Activated CD4-positive, CD25-positive, alpha-beta regulatory T cell treated with anti-CD3 and anti-CD28 coated beads, Interleukin-2, amount 50 U/mL, for 24 hours (primary cell): ENCODE data around the gene RPA1.
A peak's percentile ranks its signal among the peaks of the same experiment; 100 is the strongest.
"Not testable (repeated sequence)": the region's sequence is repeated elsewhere in the genome, so short reads cannot be mapped to it uniquely, and the experiment has no call there.

Experiments
- ATAC-seq, 2 donors: fragments of 150-1000 bp; cut with Tn5 transposase; one replicate each; pipeline ENCODE4 v1.10.0; 2021; ENCODE audit warnings: mild to moderate bottlenecking in 1 of 2, moderate library complexity in 1 of 2

Gene RPA1

DNA sequence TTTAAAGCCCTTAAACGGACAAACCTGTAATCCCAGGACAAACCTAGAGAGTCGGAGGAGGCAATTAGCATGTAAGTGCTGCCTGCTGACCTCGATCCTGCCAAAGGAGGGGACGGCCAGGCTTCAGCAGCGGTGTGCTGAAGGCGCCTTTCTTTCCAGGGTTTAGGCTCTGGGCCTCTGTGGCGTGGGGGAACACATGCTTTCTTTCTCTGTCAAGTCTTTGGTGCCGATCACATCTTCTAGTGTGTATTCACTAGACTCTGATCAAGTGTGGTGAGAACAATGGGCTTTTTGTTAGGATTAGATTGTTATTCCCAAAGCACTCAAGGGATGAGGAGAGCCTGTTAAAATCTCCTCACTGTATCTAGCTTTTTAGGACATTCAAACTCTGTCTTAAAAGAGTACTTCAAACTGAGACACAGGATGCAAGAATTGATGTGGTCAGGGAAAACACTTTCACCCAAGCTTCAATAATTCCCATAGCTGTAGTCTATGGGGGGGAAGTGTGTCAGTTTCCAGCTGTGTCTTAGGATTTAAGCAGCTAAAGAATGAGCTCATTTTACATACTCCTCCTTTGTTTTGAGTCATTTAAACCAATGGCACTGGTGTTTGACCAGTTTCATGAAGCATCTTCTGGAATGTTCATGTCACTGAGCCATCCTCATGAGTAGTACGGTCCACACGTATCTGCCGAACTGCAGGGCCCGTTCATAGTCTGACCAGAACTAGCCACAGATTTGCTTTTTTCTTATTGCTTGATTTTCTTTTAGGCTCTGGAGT lies 51.2 kb downstream of the RPA1 start:
- ATAC-seq, result no peak

DNA sequence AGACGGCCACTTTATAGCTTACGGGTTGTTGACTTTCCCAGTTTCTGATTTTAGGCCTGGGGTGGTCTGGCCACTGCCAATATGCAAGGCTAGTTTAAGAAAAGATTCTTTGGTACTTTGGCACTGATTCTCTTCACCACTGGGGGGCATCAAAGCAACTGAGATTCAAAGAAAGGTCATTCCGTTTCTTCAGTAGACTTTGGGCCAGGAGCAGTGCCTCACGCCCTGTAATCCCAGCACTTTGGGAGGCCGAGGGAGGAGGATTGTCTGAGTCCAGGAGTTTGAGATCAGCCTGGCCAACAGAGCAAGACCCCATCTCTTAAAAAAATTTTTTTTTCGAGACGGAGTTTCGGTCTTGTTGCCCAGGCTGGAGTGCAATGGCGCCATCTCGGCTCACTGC lies 53.0 kb downstream of the RPA1 start:
- ATAC-seq, result no peak

GRCh38 chr17:1883536-1883935 lies 53.7 kb downstream of the RPA1 start:
- no peak for ATAC-seq

DNA sequence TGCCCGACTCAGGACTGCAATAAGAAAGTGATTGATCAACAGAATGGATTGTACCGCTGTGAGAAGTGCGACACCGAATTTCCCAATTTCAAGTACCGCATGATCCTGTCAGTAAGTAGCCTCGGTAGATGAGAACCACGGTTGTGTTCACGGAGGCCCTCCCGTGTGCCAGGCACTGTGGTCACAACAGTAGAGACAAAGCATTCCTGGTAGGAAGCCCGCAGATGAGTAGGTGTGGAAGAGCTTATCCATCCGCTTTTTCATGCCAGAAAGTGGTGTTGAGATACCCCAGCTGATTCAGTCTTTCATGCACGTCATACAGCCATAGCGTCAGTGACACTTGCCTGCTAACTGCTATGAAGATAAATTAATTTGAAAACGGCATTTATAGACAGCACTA lies 58.9 kb downstream of the RPA1 start:
- ATAC-seq, result no peak

GRCh38 chr17:1890758-1891450 lies 61.1 kb downstream of the RPA1 start:
- ATAC-seq, result peak; percentile 89 to 96

- no peak for ATAC-seq
Measured at GRCh38 chr17:1894753-1895339, 65.0 kb downstream of the RPA1 start.

GRCh38 chr17:1895479-1895878 lies 65.7 kb downstream of the RPA1 start:
- not testable (repeated sequence) for ATAC-seq

DNA sequence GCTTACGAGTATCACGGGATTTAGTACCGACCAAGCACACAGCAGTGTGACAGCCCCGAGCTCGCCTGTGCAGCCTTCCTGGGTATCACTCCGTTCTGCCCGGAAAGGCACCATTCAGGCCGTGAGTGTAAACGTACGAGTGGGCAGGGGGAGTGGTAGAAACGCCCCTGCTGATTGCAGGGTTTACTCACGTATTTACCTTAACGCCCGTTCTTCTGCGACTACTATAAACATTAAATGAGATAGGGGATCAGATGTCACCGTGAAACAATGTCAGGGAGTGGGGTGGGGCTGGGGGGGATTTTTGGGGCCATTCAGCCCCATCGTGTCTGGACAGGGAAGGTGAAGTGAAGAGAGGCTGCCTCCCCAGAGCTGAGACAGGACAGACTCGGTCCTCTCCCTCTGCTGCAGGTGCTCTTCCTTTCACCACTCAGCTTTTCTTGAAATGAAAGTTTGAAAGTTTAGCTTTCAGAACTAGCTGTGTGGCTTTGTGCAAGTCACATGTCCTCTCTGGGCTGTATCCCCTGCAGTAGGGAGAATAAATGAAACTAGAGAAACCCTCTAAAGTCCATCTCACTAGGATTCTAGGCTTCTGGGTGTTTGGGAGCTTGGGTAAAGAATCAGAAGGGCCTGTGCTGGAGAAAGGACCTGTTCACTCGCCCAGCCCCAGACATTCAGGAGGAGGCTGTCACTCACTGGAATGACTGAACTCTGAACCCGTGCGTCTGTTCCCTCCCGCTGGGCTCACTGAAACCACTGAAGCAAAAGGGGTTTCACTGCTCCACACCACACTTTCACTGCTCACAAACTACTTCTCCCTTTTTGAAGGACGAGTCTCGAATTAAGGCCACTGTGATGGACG lies 66.7 kb downstream of the RPA1 start:
- no peak for ATAC-seq

GRCh38 chr17:1897105-1897656 lies 67.4 kb downstream of the RPA1 start:
- no peak for ATAC-seq

DNA sequence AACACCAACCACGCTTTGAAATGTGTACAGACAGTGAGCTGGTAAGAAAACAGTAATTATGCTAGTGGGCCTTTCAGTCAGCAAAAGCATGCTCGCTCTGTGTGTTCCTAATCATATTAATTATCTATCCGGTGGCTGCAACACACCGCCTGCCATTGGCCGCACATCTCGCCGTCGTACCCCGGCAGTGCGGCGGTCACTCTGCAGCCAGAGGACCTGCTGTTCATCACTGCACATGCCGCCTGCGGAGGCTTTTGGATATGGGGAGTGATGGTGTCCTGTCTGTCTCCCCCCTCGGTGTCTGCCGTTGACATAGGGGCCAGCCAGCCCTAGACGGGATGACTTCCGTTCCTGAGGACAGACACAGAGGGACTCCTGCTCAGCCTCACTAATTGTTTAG lies 68.5 kb downstream of the RPA1 start:
- ATAC-seq, result no peak

GRCh38 chr17:1898872-1899271 lies 69.1 kb downstream of the RPA1 start:
- no peak for ATAC-seq

- no peak for ATAC-seq
Measured at GRCh38 chr17:1899403-1900000, 69.7 kb downstream of the RPA1 start.

- no peak for ATAC-seq
Measured at GRCh38 chr17:1904273-1905182, 74.7 kb downstream of the RPA1 start.

- no peak for ATAC-seq
Measured at GRCh38 chr17:1905190-1905913, 75.5 kb downstream of the RPA1 start.

- ATAC-seq, result no peak
Measured at GRCh38 chr17:1906662-1907101, 76.9 kb downstream of the RPA1 start.

DNA sequence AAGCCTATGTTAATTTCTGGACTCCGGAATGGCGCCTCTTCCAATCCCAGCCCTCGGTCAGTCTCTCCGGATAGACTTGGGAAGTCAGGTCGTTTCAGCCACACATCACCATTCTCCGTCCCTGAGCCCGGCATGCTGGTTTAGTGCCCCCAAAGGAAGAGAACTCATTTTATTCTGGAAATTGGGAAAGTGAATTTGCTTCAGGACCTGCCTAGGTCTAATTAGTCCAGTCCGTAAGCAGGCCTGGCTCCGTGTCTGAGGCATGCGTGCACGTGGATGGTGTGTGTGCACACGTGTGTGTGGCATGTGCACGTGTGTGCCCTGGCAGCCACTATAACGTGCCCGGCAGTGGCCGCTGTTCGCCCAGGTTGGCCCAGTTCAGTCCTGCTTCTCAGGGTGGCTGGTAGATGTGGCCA lies 77.4 kb downstream of the RPA1 start:
- ATAC-seq, result no peak

DNA sequence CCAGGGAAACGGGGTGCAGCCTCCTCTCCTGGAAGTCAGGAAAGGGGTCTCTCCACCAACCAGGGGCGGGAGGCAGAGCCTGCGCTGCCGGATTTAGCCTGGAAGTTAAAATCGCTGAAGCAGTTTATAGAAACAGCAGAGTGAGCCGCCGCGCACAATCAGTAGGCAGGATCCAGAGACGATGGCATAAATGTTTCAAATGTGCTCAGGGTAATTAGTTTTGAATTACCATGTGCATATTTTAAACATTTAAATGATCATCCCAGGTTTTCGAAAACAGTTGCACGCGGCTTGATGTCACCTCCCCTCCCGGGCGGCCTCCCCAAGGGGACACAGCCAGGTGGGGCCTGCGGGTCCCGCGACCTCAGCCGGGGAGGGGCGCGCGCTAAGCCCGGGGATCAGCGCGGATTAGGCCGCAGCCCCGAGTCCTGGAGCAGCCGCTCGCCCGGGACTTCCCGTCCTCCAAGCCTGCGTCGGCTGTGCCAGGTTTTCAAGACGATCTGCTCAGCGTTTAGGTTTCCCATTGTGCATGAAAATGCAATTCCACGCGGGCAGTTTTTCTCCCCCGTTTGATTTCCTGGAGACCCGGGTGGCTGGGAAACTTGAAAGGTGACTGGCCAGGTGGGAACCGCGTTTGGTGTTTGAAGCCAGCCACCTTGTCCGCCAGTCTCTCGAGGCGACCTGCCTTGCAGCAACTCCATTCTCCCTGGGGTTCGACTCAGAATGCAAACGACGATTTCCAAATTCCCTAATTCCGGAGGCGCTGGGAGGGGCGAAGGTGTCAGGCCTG lies 78.3 kb downstream of the RPA1 start:
- ATAC-seq, result peak in 1 of 2 donors; percentile 27

DNA sequence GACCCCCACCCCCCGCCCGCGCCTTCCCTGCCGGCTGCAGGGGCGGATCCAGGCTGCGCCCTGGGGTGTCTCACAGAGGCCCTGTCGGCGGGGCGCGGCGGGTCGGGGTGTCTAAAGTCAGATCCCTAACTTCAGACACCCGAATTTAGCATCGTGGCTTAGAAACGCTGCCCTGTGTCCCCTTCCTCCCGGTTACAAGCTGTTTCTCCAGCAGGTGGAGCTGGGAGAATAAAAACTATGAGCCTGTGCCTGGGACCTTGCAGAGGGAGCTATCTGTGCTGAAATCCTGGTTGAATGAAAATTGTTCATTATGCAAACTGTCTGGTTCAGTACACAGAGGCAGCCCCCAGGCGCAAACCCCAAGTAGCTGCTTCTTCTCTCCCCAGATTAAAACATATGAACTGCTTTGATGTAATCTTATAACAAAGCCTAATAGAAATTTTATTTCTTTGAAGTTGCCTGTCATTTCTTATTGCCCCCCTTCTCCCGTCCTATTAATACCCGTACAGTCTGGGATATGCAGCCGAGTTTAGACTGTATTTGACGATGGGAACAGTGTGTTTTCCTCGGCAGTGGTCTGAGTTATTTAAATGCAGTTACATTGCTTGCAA lies 79.0 kb downstream of the RPA1 start:
- ATAC-seq, result peak; percentile 59 to 67

- ATAC-seq, result no peak
Measured at GRCh38 chr17:1909985-1910384, 80.2 kb downstream of the RPA1 start.
